T-helper 2 cell treated with Interferon-gamma antibody and Interleukin-4, amounts not matched to agents 100 ng/mL and 5 ng/mL, for 36 hours (primary cell): ENCODE measurements around the gene ZNF117. TPM values are rescaled to one million over a fixed set of nuclear protein-coding genes. Genes with fewer than 3 reads are reported as not detected.
"Not testable (repeated sequence)": the region's sequence is repeated elsewhere in the genome, so short reads cannot be mapped to it uniquely, and the experiment has no call there.

Experiments used
- intact Hi-C: fragments of 100-400 bp; cut with micrococcal nuclease; formaldehyde crosslinking; loops from one replicate; pipeline ENCODE4 v1.15.1; 2023
- total RNA-seq: library from RNA; stranded (reverse); gene quantifications from 2 replicates; pipeline ENCODE4 v1.2.3, GENCODE V29; 2022

Gene ZNF117
- total RNA-seq, 1 donor from 2014 or later = 5.8 TPM

DNA sequence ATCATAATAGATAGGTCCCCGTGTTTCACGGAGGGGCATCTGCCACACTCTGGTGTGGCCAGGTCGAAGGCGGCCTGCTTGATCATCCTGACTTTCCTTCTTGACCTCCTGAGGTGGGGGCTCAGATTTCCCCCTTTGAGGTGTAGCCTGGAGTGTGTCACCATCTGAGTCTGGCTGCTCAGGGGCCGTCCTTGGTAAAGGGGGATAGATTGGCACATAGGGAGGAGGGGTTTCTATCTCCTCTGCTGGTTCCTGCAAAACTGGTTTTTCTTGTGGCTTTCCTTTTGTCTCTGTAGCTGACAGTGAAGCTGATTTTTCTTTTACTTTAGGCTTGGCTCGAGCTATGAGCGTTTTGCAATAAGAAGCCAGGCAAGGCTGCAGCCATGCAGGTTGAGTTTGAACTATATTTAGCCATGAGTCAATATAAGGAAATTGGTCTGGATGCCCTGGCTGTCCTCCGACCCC, 7.1 kb upstream of the ZNF117 start:
- intact Hi-C loops = no loop called here

DNA sequence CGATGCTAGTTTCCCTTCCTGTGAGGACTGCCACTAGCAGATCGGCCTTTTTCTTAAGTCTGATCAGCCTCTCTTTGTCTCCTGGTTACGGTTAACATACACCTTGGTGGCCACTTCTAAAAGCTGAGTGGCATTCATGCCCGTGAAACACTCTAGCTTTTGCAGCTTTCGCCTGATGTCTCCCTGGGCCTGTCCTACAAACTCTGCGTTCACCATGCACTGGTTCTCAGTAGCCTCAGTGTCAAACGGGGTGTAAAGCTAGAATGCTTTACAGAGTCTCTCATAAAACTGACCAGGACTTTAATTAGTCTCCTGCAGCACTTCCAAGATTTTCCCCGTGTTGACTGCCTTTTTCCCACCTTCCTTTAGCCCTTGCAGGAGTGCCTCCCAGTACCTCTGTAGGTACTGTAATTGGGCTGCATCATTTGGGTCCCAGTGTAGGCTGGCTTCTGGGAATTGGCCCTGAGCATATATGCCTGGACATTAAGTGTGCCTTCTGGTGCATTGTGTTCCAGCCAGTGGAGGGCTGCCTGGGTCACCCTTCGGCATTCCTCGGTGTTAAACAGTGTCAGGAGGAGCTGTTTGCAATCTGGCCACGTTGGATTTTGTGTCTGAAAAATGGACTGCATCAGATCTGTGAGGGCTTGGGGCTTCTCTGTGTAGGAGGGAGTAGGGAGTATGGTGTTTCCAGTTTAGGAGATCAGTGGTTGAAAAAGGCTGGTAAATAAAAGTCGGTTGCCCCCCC, 6.5 kb upstream of the ZNF117 start:
- intact Hi-C loops = no loop called here

DNA sequence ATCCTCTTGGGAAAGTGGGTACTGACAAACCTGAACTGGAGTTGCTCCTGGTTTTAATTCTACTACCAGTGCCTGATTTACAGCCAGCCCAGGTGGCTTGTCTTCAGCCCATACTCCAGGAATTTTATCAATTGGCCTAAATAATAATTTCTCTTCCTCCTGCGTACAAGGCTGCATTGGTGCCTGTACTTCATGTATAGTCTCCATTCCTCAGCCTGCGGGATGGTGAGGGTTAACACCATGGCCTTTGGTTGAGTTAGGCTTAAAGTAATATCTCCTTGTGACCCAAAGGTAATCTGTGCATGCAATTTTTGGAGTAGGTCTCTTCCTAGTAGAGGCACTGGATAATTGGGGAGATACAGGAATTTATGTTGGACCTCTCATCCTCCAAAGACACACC, 5.5 kb upstream of the ZNF117 start:
- intact Hi-C loops = no loop called here

DNA sequence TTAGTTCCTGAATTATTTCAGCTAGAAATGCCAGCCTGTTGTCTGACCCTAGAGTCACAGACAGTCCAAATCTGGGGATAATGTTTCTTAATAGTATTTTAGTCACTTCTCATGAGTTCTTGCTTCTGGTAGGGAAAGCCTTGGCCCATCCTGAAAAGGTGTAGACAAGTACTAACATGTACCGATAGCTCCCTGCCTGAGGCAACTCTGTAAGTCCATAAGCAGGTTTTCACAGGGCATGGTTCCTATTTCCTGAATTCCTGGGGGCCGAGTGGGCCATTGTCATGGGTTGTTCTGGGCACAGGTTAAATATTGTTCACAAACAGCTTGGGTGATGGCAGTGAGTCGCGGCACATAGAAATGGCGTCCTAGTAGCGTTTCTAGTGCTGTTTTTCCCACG, 3.1 kb upstream of the ZNF117 start:
- intact Hi-C loops = no loop called here

DNA sequence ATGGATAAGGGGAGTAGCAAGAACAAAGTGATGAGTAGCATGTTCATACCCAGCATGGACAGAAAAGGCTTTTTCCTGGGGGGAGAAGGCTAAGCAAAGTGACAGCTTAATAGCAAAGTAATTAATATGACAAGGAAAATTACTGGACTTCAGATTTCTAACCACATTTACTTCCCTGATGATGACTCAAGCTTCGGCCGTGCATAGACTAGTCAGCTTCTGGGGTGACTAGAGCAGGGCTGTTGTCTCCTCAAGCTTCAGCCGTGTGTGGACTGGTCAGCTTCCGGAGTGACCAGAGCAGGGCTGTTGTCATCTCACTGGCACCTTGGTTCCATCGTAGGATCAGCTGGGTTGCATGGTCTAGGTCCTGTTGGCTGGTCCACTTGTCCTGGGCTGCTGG, 2.1 kb upstream of the ZNF117 start:
- intact Hi-C loops = no loop called here

DNA sequence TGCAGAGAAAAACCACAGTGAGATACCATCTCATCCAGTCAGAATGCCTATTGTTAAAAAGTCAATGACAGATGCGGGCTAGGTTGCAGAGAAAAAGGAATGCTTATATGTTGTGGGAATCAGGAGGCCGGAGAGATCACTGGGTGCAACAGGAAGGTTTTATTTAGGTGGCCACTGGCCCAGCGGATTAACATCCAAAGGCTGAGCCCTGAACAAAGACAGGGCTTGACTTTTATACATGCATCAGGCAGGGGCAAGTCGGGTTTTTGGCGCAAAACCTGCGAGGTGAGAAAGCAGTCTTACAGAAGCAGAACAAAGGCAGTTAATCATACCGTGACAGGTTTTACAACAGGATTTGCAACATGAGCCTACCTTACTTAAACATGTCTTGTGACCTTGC, 620 bp downstream of the ZNF117 start:
- intact Hi-C loops = no loop called here

DNA sequence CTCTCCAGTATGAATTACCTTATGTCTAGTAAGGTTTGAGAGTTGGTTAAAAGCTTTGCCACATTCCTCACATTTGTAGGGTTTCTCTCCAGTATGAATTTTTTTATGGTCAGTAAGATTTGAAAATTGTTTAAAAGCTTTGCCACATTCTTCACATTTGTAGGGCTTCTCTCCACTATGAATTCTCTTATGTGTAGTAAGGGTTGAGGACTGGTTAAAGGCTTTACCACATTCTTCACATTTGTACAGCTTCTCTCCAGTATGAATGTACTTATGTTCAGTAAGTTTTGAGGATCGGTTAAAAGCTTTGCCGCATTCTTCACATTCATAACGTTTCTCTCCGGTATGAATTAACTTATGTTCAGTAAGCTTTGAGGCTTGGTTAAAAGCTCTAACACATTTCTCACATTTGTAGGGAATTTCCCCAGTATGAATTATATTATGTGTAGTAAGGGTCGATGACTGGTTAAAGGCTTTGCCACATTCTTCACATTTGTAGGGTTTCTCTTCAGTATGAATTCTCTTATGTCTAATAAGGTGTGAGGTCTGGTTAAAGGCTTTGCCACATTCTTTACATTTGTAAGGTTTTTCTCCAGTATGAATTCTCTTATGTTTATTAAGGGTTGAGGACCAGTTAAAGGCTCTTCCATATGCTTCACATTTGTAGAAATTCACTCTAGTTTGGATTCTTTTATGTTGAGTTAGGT, 12.2 kb downstream of the ZNF117 start:
- intact Hi-C loops = no loop called here

DNA sequence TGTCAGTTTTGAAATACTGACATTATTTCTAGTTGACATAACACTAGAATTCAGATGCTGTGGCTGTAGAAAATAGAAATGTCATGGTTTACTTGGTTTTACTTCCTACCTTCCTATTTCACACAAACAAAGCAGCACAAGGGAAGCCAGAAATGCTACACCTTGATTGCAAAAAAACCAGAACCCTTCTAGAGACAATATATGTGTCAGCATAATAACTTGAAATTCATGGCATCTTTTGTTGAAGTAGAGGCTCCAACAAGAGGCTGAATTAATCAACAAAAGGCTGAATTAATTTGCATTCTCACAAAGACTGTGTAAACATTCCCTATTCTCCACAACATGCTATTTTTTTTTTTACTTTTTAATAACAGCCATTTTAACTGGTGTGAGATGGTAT, 25.2 kb downstream of the ZNF117 start:
- intact Hi-C loops = no loop called here

DNA sequence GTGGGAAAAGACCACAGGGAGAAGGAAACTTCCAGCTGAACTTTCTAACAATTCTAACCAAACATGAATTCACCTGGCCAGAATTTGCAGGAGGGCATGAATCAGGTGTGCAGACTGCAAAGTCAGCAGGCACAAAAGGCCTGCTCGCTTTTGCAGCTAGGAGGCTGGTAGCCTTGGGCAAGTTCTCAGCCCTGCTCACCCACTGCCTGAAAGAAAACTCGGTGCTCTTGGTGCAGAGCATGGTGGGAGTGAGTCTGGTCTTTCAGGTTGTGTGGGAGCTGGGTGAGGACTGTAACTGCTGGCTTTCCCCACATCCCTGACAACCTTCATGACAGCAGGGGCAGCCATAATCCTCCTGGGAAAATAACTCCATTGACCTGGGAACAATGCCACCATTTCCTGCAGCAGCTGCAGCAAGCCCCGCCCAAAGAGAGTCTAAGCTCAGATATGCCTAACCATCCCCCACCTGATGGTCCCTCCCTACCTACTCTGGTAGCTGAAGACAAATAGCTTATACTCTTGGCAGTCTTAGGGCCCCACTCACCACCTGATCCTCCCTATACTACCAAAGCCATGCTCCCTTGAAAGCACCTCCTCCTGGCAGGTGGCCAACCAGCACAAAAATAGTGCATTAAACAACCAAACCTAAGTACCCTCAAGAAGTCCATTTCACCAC, 31.6 kb downstream of the ZNF117 start:
- intact Hi-C loops = no loop called here

DNA sequence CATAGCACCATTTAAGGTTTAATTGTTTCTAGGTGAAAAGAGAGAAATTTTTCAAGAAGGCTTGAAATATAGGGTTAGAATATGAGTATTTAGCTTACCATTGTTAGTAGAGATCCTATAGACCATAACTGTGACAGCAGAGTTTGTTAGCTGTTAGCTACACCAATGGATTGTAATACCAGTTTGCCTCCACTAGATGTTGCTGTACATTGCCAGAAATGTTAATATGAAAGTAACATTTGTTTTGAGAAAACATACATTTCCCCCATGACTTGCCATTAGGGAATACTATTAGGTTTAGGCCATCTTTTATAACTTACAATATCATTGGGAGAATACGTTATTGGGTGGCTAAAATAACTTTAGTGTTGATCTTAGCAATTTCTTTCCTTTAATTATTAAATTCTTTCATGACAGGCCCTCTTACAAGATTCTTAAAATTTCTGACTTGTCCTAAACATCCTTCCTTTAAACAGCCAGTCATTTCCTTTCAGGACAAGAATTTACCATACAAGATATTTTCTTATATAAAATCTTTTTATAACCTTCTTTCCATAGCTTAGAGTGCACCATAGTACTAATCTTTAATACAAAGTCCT, 39.5 kb downstream of the ZNF117 start:
- intact Hi-C loops = loop anchor here (1.0 kb wide), 1 partner anchor 356 kb away; no protein-coding TSS in a partner anchor

DNA sequence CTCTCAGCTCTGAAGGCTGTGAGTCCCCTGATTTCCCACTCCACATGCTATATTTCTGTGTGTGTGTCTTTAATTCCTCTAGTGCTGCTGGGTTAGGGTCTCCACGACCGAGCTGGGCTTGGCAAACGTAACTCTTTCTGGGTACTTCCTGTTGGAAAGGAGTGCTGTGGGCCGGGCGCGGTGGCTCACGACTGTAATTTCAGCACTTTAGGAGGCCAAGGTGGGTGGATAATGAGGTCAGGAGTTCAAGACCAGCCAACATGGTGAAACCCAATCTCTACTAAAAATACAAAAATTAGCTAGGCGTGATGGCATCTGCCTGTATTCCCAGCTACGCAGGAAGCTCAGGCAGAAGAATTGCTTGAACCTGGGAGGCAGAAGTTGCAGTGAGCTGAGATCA, 40.2 kb downstream of the ZNF117 start:
- intact Hi-C loops = loop anchor here (1.0 kb wide), 1 partner anchor 357 kb away; no protein-coding TSS in a partner anchor

DNA sequence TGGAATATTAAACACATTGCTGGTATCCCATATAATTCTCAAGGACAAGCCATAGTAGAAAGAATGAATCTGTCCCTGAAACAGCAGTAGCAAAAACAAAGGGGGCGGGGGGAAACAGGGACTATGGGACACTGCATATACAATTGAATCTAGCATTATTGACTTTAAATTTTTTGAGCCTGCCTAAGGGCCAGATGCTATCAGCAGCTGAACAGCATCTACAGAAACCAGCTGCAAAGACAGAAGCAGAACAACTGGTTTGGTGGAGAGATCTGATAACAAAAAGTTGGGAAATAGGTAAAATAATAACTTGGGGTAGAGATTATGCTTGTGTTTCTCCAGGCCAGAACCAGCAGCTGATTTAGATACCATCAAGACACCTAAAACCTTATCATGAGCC, 42.1 kb downstream of the ZNF117 start:
- intact Hi-C loops = not testable (repeated sequence)

DNA sequence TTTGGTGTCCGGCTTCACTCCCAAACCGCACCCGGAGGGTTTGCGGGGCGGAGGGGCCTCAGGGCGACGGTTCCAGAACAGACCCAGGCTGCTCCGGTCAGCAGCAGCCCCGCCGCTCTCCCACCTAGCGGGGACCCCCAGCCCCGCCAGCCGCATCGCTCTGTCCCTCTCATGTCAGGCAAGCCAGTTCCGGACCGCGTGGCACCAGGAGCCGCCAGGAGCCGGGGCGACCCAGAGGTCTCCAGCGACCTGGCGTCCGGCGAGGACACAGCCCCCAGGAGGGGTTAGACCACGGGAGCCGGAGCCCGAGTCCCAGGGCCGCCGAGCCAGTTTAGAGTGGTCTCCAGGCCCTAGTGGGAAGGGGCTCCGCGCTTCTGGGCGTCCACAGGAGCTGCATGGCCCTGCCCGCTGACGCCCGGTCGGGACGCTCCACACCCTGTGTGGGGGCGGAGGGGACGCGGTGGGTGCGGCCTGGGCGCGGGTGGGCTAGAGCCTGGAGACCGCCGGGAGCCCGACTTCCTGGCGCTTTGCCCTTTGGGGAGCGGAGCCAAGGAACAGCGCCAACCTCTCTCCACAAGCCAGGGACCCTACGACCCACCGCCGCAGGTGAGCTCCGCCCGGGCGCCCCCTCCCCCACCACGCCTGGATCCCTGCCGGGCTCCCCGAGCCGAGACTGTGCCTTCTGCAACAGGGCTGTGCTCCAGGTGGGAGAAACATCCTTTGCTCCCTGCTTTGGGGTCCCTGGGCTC, 43.4 kb downstream of the ZNF117 start:
- intact Hi-C loops = no loop called here

DNA sequence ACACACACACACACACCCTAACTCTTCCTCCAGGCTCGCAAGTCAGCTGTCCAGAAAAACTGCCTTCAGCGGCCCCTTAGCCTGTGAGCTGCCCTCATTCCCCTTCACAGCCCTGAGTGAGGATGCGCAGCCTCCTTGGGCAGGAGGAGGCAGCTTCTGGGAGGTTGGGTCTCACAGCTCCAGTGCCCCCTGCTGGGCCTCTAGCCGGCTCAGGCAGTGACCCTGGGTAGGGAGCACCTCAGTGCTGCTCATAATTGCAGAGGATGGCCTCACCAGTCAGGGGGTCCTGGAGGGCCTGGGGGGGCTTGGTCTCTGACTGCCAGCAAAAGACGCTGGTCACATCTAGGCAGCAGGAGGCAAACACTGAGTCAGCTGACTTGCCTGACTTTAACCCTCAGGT, 44.1 kb downstream of the ZNF117 start:
- intact Hi-C loops = no loop called here

DNA sequence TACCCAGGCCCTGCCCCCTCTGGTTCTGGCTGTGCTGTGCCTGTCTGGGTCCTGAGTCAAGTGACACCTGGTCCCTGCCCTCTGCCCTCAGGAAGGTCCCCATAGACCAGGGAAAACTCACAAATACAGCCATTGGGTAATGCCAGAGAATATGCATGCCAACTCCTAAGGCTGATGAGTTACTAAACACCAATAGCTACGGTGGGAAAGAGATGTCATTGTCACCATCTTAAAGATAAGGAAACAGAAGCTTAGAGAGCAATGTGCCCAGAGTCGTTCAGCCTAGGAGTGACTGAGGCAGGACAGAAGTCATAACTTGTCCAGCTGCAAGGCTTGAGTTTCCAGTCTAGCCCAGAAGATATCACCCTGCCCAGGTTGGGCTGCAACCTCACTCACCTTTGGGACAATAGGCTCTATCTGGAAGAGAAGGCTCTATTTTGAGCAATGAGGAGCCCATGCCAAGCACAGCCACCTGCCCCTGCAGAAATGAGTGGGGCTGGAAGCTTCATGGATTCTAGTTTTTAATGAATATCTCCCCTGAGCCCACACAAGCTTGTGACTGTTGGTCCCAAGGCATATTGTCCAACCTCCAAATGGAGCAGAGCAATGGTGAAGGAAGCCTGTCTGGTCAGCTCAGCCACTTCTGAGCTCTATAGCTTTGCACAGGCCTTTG, 45.2 kb downstream of the ZNF117 start:
- intact Hi-C loops = no loop called here

DNA sequence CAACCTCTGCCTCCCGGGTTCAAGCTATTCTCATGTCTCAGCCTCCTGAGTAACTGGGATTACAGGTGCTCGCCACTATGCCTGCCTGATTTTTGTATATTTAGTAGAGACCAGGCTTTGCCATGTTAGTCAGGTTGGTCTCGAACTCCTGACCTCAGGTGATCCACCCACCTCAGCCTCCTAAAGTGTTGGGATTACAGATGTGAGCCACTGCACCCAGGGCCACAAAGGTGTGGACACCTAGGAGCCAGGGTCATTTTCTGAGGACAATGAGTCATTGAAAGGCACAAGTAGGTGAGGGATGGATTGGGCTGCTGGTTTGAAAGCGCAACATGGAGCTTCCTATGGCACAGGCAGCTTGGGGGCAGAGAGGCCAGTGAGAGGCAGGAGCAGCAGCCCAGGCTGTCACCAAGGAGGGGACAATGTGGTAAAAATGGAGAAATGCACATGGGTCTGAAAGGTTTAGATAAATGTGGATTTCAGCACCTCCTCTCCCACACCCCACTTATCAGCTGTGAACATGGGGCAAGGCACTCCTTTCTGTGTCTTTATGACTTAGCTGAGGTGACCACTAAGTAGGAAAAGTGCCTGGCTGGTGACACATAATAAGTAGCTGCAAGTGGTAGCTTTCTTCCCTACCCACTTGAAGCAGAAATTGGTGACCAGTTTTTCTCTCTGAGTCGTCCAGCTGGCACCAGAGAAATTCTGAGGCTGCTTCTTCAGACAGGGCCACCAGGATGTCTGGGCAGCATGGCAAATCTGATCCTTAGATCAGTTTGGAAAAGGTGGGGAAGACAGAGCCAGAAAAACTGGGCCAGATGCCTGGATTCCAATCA, 46.0 kb downstream of the ZNF117 start:
- intact Hi-C loops = not testable (repeated sequence)

DNA sequence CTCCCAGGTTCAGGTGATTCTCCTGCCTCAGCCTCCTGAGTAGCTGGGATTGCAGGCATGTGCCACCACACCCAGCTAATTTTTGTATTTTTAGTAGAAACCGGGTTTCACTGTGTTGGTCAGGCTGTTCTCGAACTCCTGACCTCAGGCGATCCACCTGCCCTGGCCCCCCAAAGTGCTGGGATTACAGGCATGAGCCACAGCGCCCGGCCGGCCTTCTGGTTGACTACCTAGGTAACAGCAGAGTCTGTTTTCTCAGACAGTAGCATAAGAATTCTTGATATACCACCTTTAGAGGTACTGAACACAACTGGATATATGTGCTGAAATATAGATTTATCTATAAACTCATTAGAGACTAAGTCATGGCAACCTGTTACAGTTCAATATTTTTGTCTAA, 50.8 kb downstream of the ZNF117 start:
- intact Hi-C loops = not testable (repeated sequence)

DNA sequence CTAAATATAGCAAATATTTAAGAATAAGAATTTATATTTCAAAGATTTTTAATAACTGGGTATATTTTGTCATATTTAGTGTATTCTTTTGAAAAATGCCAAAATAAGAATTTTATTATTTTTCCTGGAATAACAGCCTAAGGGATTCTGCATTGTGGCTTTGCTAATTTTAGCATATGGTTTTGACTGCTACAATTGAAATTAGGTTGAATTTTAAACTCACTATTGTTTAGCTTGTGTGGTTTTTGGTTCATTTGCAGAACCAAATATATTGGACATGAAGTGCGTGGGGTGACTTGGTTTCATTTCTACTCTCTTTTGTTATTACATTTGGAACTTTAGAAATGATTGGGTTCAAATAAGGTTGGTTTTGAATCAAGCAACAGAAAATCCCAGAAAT, 52.3 kb downstream of the ZNF117 start:
- intact Hi-C loops = no loop called here

DNA sequence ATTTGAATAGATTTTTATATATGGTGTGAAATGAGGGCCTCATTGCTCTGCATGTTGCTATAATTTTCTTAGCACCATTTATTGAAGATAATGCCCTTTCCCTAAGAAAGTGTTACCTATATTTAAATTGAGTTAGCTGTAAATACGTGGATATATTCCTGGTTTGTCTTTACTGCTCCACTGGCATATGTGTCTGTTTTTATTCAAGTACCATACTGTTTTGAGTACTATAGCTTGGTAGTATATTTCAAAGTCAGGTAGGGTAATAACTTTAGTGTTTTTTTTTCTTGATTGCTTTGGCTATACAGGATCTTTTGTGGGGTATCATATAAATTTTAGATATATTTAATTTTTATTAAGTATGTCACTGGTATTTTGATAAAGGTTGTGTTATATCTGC, 56.4 kb downstream of the ZNF117 start:
- intact Hi-C loops = no loop called here
